ENCODE results near the gene SLC66A2. TPM values are rescaled to one million over a fixed set of nuclear protein-coding genes. Genes with fewer than 3 reads are reported as not detected.

Gene SLC66A2
- total RNA-seq, 2 donors from 2014 or later: 39.1 to 51.2 TPM

GRCh38 chr18:79917853-79918614, 33.4 kb downstream of the SLC66A2 start:
- DNase-seq (ENCODE audit: low spot score) (no peak), ATAC-seq (ENCODE audit: insufficient number of reproducible peaks, low FRiP score, low read depth) (no peak)
- Histone ChIP-seq H3K27ac (no peak overlapping the region), H3K4me1 (ENCODE audit: control insufficient read depth in 1 of 2, low read depth in 2 of 2) (no peaks in the 10 kb centered on the region), H3K4me3 (no peak overlapping the region), H3K27me3 (replicated peaks; ENCODE audit: insufficient read depth) (no peaks in the 10 kb centered on the region), H3K9me3 (no peaks in the 10 kb centered on the region), H3K36me3 (peaks cover 21% of the 10 kb centered on the region)
- TF ChIP-seq, protein P1, sequence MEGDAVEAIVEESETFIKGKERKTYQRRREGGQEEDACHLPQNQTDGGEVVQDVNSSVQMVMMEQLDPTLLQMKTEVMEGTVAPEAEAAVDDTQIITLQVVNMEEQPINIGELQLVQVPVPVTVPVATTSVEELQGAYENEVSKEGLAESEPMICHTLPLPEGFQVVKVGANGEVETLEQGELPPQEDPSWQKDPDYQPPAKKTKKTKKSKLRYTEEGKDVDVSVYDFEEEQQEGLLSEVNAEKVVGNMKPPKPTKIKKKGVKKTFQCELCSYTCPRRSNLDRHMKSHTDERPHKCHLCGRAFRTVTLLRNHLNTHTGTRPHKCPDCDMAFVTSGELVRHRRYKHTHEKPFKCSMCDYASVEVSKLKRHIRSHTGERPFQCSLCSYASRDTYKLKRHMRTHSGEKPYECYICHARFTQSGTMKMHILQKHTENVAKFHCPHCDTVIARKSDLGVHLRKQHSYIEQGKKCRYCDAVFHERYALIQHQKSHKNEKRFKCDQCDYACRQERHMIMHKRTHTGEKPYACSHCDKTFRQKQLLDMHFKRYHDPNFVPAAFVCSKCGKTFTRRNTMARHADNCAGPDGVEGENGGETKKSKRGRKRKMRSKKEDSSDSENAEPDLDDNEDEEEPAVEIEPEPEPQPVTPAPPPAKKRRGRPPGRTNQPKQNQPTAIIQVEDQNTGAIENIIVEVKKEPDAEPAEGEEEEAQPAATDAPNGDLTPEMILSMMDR (IDR thresholded peaks at IDR 0.05): no peak

DNA sequence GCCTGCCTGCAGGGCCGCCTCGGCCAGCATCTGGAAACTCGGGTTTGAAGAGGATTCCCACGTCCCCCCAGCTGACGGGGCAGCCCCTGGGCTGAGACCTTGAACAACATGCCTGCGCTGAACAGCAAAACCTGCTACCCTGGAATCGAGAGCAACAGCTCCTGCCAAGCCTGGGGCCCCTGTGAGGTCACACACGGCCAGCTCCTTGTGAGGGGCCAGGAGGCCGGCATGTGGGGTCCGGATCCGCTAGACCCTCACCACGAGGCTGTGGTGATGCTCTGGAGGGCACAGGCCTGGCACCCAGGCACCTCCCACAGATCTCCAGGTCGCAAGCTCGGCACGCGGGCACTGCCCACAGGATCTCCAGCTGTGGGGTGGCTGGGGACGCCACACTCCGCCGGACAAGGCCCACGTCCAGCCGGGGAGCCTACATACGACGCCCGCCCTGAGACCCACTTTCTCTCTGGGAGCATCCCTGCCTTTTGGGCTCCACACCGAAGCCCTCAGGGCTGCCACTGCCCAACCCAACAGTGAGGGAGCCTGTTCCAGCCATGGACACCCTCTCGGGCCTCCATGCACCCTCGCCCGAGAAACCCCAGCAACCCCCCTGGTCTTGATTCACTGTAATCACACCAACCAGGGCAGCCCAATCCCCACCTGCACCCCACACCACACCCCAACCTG, 34.1 kb downstream of the SLC66A2 start:
- no peak overlapping the region for H3K4me3 ChIP-seq
- H3K36me3 ChIP-seq: peaks cover 21% of the 10 kb centered on the region
- no peaks in the 10 kb centered on the region for H3K27me3 ChIP-seq (replicated peaks; ENCODE audit: insufficient read depth)
- DNase-seq (ENCODE audit: low spot score) (no peak), ATAC-seq (ENCODE audit: insufficient number of reproducible peaks, low FRiP score, low read depth) (no peak)
- no peaks in the 10 kb centered on the region for H3K4me1 ChIP-seq (ENCODE audit: control insufficient read depth in 1 of 2, low read depth in 2 of 2)
- H3K9me3 ChIP-seq: no peaks in the 10 kb centered on the region
- TF ChIP-seq, protein P1 (IDR thresholded peaks at IDR 0.05): no peak
- H3K27ac ChIP-seq: no peak overlapping the region

DNA sequence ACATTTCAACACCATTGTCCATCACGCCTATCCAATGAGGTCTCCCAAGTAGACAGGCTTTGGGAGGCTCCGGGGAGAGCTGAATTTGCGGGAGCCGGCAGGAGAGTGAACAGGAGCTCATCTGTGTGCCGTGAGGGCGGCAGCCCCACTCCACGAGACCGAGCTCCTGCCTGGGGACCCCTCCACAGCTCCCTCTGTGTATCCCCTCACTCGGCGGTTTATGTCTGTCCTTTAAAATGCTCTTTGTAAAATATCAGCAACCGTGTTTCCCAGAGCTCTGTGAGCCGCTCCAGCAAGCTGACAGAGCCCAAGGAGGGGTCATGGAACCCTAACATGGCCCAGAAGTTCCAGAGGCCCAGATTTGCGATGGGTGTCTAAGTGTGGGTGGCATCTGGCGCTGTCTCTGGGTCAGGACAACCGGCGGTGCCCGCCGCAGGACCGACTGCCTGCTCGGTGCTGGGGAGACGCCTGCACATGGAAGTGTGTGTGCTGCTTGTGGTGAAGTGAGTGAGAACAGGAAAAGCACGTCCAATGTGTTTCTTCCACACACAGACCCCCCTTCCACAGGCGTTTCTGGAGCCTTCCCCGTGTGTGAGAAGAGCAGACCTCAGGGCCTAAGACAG, 34.8 kb downstream of the SLC66A2 start:
- TF ChIP-seq, protein P1 (IDR thresholded peaks at IDR 0.05): no peak
- Histone ChIP-seq H3K36me3 (peaks cover 21% of the 10 kb centered on the region), H3K4me3 (no peak overlapping the region), H3K27ac (no peak overlapping the region), H3K4me1 (ENCODE audit: control insufficient read depth in 1 of 2, low read depth in 2 of 2) (no peaks in the 10 kb centered on the region), H3K9me3 (no peaks in the 10 kb centered on the region), H3K27me3 (replicated peaks; ENCODE audit: insufficient read depth) (no peaks in the 10 kb centered on the region)
- DNase-seq (ENCODE audit: low spot score) (no peak), ATAC-seq (ENCODE audit: insufficient number of reproducible peaks, low FRiP score, low read depth) (no peak)

DNA sequence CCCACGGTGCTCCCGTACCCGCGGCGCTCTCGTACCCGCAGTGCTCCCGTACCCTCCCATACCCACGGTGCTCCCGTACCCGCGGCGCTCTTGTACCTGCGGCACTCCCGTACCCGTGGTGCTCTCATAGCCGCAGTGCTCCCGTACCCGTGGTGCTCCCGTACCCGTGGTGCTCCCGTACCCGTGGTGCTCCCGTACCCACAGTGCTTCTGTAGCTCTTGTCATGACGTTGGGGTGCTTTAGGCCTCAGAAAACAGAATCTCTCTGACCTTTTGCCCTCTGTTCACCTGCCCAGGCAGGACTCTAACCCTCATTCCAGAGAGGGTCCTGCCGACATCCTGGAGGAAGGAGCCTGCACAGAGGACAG, 35.3 kb downstream of the SLC66A2 start:
- peaks cover 21% of the 10 kb centered on the region for H3K36me3 ChIP-seq
- no peak for DNase-seq (ENCODE audit: low spot score)

More for the DNA sequence above, 35.3 kb downstream of the SLC66A2 start:
- Histone ChIP-seq H3K27ac (no peak overlapping the region), H3K4me3 (no peak overlapping the region), H3K9me3 (no peaks in the 10 kb centered on the region), H3K27me3 (replicated peaks; ENCODE audit: insufficient read depth) (no peaks in the 10 kb centered on the region), H3K4me1 (ENCODE audit: control insufficient read depth in 1 of 2, low read depth in 2 of 2) (no peaks in the 10 kb centered on the region)
- ATAC-seq (ENCODE audit: insufficient number of reproducible peaks, low FRiP score, low read depth): no peak
- TF ChIP-seq, protein P1 (IDR thresholded peaks at IDR 0.05): no peak

Measured in thoracic aorta (tissue), 2 donors.